Ishikawa (cell line): ENCODE measurements around the gene FGF12.

Experiments
- CEBPB ChIP-seq: IDR thresholded peaks from 2 replicates; pipeline ENCODE4 v1.6.1; 2012
- CREB1 ChIP-seq: IDR thresholded peaks from 2 replicates; pipeline ENCODE4 v1.6.1; 2012; ENCODE audit warnings: low read depth
- EP300 ChIP-seq: IDR thresholded peaks from 2 replicates; pipeline ENCODE4 v1.6.1; 2012; ENCODE audit warnings: borderline replicate concordance
- TAF1 ChIP-seq: IDR thresholded peaks from 2 replicates; pipeline ENCODE4 v1.6.1; 2012; ENCODE audit warnings: low read depth, mild to moderate bottlenecking
- ZBTB7A ChIP-seq: IDR thresholded peaks from 2 replicates; pipeline ENCODE4 v1.6.1; 2012; ENCODE audit warnings: low read depth

- TF ChIP-seq EP300 (no peak), CEBPB (no peak), ZBTB7A (no peak), CREB1 (no peak), TAF1 (no peak)
Measured at GRCh38 chr3:192706272-192706671, 21.1 kb downstream of the FGF12 start.
